ENCODE results near the gene STARD6. TPM values are rescaled to one million over a fixed set of nuclear protein-coding genes. Genes with fewer than 3 reads are reported as not detected.
"Not testable (repeated sequence)": the region's sequence is repeated elsewhere in the genome, so short reads cannot be mapped to it uniquely, and the experiment has no call there.

The STARD6 gene
- total RNA-seq, 2 experiments from 2014 or later: not detected

DNA sequence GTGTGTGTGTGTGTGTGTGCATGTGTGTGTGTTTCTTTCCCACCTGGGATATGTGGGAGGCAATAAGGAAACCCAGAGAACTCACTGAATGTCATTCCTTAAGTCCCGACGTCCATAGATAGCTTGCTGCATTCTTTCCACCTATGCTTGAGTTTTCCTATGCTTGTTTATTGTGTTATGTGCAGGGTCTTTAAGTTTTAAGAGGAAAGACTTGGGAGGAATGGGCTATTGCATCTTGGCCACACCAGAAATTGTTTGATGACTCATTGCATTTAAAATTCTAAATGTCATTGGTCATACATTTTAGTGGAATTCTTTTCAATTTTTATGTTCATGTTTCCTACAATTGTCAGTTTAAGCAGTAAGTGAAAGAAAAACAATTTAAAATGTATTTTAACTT, 33.7 kb downstream of the STARD6 start:
- ChIA-PET POLR2A (no interaction called here), CTCF (ENCODE audit: unreplicated experiment) (interaction anchor here (0.6 kb wide), 1 partner anchor 13 kb away, joined by 3 read pairs; no protein-coding TSS in a partner anchor)
- intact Hi-C loops (cut with micrococcal nuclease; ENCODE audit: unreplicated experiment): no loop called here
- Histone ChIP-seq H3K9me2 (ENCODE audit: insufficient read depth, low read length) (no peaks in the 10 kb centered on the region), H3K4me1 (ENCODE audit: insufficient read depth, low read length, poor library complexity, severe bottlenecking) (no peaks in the 10 kb centered on the region), H3K9me3 (ENCODE audit: low read length) (no peaks in the 10 kb centered on the region), H3K27ac (ENCODE audit: low read depth, low read length, poor library complexity, severe bottlenecking) (no peak overlapping the region), H2AFZ (ENCODE audit: low read length) (no peak overlapping the region), H4K20me1 (ENCODE audit: insufficient read depth, low read length) (no peaks in the 10 kb centered on the region), H3K4me3 (ENCODE audit: low read depth, low read length, poor library complexity, severe bottlenecking) (no peak overlapping the region), H3K79me2 (ENCODE audit: insufficient read depth, low read depth, low read length) (no peaks in the 10 kb centered on the region), H3K4me2 (ENCODE audit: low read length) (no peak overlapping the region), H3K36me3 (ENCODE audit: insufficient read depth, low read length) (no peaks in the 10 kb centered on the region)
- TF ChIP-seq EZH2phosphoT487 (IDR thresholded peaks at IDR 0.05; ENCODE audit: borderline replicate concordance, low read depth, low read length): no peak
- TF ChIP-seq, protein P1, sequence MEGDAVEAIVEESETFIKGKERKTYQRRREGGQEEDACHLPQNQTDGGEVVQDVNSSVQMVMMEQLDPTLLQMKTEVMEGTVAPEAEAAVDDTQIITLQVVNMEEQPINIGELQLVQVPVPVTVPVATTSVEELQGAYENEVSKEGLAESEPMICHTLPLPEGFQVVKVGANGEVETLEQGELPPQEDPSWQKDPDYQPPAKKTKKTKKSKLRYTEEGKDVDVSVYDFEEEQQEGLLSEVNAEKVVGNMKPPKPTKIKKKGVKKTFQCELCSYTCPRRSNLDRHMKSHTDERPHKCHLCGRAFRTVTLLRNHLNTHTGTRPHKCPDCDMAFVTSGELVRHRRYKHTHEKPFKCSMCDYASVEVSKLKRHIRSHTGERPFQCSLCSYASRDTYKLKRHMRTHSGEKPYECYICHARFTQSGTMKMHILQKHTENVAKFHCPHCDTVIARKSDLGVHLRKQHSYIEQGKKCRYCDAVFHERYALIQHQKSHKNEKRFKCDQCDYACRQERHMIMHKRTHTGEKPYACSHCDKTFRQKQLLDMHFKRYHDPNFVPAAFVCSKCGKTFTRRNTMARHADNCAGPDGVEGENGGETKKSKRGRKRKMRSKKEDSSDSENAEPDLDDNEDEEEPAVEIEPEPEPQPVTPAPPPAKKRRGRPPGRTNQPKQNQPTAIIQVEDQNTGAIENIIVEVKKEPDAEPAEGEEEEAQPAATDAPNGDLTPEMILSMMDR (conservative IDR thresholded peaks at IDR 0.05; ENCODE audit: low read length): no peak
- DNase-seq (ENCODE audit: low spot score): no peak
- BruUV-seq (replicated peaks): no TSS peak

DNA sequence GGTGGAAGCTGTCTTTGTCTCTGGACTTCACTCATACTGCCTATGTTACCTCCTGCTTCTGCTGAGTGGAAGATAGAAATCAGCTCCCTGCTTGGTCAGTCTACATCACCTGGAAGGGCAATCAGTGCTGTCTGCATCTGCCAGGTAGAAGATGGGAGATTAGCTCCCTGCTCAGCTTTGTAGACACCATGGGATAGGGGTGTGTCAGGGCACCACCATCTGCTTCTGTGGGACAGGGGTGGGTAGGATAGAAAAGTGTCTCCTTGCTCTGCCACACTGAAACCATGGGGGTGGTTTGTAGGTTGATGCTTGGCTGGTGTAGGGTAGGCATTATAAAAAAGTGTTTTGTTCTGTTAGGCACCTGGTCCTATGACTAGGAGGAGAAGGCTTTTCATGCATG, 34.1 kb downstream of the STARD6 start:
- no peaks in the 10 kb centered on the region for H3K9me3 ChIP-seq (ENCODE audit: low read length)
- no peaks in the 10 kb centered on the region for H3K9me2 ChIP-seq (ENCODE audit: insufficient read depth, low read length)
- no peak overlapping the region for H3K4me2 ChIP-seq (ENCODE audit: low read length)
- no peak for DNase-seq (ENCODE audit: low spot score)
- CTCF ChIA-PET (ENCODE audit: unreplicated experiment): no interaction called here
- no peaks in the 10 kb centered on the region for H3K36me3 ChIP-seq (ENCODE audit: insufficient read depth, low read length)
- POLR2A ChIA-PET: no interaction called here
- no peak overlapping the region for H2AFZ ChIP-seq (ENCODE audit: low read length)
- H3K4me1 ChIP-seq (ENCODE audit: insufficient read depth, low read length, poor library complexity, severe bottlenecking): no peaks in the 10 kb centered on the region
- H3K27ac ChIP-seq (ENCODE audit: low read depth, low read length, poor library complexity, severe bottlenecking): no peak overlapping the region
- BruUV-seq (replicated peaks): no TSS peak
- no peak overlapping the region for H3K4me3 ChIP-seq (ENCODE audit: low read depth, low read length, poor library complexity, severe bottlenecking)
- no peaks in the 10 kb centered on the region for H3K79me2 ChIP-seq (ENCODE audit: insufficient read depth, low read depth, low read length)
- TF ChIP-seq, protein P1 (conservative IDR thresholded peaks at IDR 0.05; ENCODE audit: low read length): no peak
- no peak for TF ChIP-seq EZH2phosphoT487 (IDR thresholded peaks at IDR 0.05; ENCODE audit: borderline replicate concordance, low read depth, low read length)
- intact Hi-C loops (cut with micrococcal nuclease; ENCODE audit: unreplicated experiment): no loop called here
- H4K20me1 ChIP-seq (ENCODE audit: insufficient read depth, low read length): no peaks in the 10 kb centered on the region

DNA sequence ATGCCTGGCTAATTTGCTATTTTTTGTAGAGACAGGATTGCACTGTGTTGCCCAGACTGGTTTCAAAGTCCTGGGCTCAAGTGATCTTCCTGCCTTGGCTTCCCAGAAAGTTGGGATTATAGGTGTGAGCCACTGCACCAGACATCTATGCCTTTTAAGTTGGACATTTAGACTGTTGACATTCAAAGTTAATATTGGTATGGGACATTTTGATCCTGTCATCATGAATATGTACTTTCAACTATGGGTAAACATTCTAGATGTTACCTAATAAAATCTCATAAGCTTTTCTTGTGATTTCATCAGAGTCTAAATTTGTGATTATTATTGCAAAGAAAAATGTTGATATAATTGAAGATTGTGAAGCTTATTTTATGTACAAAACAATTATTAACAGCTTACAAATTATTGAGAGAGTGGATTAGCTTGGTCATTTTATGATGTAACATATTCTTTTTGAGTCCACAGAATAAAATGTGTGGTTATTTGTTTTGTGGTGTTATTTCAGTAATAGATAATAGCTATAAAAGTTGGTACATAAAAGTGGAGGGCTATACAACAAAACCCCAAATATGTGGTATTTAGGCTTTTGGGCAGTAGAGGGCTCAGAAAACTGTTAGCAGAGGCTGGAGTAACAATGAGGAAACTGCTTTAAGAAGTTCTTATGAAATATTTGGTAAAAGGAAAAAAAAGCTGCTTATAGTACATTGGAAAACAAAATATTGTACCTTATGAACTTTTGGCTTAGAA, 41.4 kb downstream of the STARD6 start:
- Histone ChIP-seq H3K36me3 (ENCODE audit: insufficient read depth, low read length) (no peaks in the 10 kb centered on the region), H3K4me2 (ENCODE audit: low read length) (no peak overlapping the region), H2AFZ (ENCODE audit: low read length) (no peak overlapping the region), H4K20me1 (ENCODE audit: insufficient read depth, low read length) (no peaks in the 10 kb centered on the region), H3K9me3 (ENCODE audit: low read length) (no peaks in the 10 kb centered on the region), H3K79me2 (ENCODE audit: insufficient read depth, low read depth, low read length) (no peaks in the 10 kb centered on the region), H3K9me2 (ENCODE audit: insufficient read depth, low read length) (no peaks in the 10 kb centered on the region), H3K4me3 (ENCODE audit: low read depth, low read length, poor library complexity, severe bottlenecking) (no peak overlapping the region), H3K4me1 (ENCODE audit: insufficient read depth, low read length, poor library complexity, severe bottlenecking) (no peaks in the 10 kb centered on the region), H3K27ac (ENCODE audit: low read depth, low read length, poor library complexity, severe bottlenecking) (no peak overlapping the region)
- DNase-seq (ENCODE audit: low spot score): no peak
- no peak for TF ChIP-seq EZH2phosphoT487 (IDR thresholded peaks at IDR 0.05; ENCODE audit: borderline replicate concordance, low read depth, low read length)
- TF ChIP-seq, protein P1 (conservative IDR thresholded peaks at IDR 0.05; ENCODE audit: low read length): no peak
- ChIA-PET CTCF (ENCODE audit: unreplicated experiment) (no interaction called here), POLR2A (no interaction called here)
- no TSS peak for BruUV-seq (replicated peaks)
- intact Hi-C loops (cut with micrococcal nuclease; ENCODE audit: unreplicated experiment): no loop called here

- H3K4me3 ChIP-seq (ENCODE audit: low read depth, low read length, poor library complexity, severe bottlenecking); H4K20me1 ChIP-seq (ENCODE audit: insufficient read depth, low read length); BruUV-seq (replicated peaks); H3K36me3 ChIP-seq (ENCODE audit: insufficient read depth, low read length); H2AFZ ChIP-seq (ENCODE audit: low read length); H3K9me2 ChIP-seq (ENCODE audit: insufficient read depth, low read length); H3K79me2 ChIP-seq (ENCODE audit: insufficient read depth, low read depth, low read length); H3K27ac ChIP-seq (ENCODE audit: low read depth, low read length, poor library complexity, severe bottlenecking); H3K4me1 ChIP-seq (ENCODE audit: insufficient read depth, low read length, poor library complexity, severe bottlenecking); H3K4me2 ChIP-seq (ENCODE audit: low read length); DNase-seq (ENCODE audit: low spot score); POLR2A ChIA-PET; intact Hi-C loops (cut with micrococcal nuclease; ENCODE audit: unreplicated experiment); H3K9me3 ChIP-seq (ENCODE audit: low read length); CTCF ChIA-PET (ENCODE audit: unreplicated experiment): not testable (repeated sequence)
Measured at GRCh38 chr18:54309564-54309963, 48.1 kb downstream of the STARD6 start.
